SH-SY5Y (cell line): ENCODE data around the gene XRCC5.

Experiments used
- GATA2 ChIP-seq: IDR thresholded peaks from 2 replicates; pipeline ENCODE4 v1.6.1; 2011; ENCODE audit warnings: mild to moderate bottlenecking, low read depth, low read length
- GATA3 ChIP-seq: IDR thresholded peaks from 2 replicates; pipeline ENCODE4 v1.6.1; 2011; ENCODE audit warnings: low read depth, mild to moderate bottlenecking, low read length, moderate library complexity

GRCh38 chr2:216082117-216082711 lies 26.9 kb upstream of the XRCC5 start:
- TF ChIP-seq GATA2 (no peak), GATA3 (no peak)
